ENCODE data around the gene FTO. TPM values are rescaled to one million over a fixed set of nuclear protein-coding genes. Genes with fewer than 3 reads are reported as not detected.

Gene FTO
- total RNA-seq, 1 experiment from 2014 or later = 73.6 TPM

DNA sequence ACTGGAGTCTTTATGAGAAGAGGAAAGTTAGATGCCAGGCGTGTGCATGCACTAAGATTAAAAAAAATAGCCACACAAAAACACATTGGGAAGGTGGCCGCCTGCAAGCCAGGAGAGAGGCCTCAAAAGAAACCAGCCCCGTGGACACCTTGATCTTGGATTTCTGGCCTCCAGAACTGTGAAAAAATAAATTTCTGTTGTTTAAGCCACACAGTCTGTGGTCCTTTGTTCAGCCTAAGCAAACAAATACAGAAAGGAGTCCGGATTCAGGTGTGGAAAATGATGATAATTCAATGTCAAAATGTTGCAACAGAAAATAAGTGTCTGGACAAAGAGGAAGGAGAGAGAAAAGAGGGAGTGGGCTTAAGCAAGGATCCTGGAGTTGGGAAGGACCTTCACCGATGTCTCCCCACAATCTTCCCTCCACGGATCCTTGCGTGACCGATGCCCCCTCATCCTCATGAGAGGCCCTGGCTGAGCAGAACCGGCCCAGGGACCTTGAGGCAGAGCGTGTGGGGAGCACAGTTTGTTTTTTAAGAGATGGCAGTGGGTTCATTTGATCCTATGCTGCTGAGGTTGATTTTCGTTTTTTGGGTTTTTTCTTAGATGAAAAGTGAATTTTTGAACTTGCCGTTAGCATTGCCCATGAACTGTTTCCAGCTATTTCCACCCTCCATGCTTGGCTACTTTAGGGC lies 449.4 kb downstream of the FTO start:
- no peak for DNase-seq (ENCODE audit: low spot score)

DNA sequence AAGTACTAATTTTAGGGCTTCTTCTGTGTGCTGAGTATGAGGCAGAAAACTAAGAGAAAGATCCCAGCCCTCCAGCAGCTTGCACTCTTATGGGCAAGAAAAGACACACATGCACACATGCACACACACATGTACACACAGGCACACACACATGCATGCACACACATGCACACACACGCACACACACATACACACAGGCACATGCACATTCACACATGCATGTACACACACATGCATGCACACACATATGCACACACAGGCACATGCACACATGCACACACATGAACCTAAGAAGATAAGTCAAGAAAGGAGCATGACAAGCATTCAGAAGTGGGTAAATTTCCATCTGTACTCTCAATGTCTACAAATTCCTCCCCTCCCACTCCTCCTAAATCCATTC lies 452.4 kb downstream of the FTO start:
- no peak for DNase-seq (ENCODE audit: low spot score)

DNA sequence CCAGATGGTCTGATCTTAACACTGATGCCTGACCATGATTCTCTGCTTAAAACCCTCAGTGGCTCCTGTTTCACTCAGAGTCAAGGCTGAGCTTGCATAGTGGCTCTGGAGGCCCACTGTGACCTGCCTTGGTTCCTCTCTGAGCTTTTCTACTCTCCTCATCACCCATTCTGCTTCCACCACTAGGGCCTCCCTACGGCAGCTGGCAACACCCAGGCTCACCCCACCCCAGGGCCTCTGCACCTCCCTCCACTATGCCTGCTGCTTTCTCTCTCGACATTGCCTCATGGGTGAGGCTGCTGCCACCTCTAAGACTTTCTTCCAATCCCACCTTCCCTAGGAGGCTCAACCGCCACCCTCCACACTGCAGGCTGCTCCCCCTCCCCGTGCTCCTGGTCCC lies 455.0 kb downstream of the FTO start:
- DNase-seq (ENCODE audit: low spot score) = no peak

DNA sequence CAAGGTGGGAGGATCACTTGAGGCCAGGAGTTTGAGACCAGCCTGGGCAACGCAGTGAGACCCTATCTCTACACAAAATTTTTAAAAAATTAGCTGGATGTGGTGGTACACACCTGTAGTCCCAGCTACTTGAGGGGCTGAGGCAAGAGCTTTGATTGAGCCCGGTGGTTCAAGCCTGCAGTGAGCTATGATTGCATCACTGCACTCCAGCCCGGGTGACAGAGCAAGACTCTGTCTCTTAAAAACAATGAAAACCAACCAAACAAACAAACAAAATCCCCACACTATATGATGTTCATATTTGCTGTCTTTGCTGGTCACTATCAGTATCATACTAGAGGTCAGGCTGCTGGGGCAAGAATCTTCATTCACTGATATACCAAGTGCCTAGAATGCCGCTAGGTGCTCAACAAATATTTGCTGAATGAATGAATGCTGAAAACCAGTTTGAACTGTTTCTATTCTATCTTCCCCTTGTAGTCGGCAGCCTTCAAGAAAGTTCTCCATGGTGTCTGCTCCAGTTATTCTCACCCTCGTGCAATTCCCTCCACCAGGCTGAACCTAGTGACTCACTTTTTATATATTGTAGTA lies 455.6 kb downstream of the FTO start:
- no peak for DNase-seq (ENCODE audit: low spot score)

DNA sequence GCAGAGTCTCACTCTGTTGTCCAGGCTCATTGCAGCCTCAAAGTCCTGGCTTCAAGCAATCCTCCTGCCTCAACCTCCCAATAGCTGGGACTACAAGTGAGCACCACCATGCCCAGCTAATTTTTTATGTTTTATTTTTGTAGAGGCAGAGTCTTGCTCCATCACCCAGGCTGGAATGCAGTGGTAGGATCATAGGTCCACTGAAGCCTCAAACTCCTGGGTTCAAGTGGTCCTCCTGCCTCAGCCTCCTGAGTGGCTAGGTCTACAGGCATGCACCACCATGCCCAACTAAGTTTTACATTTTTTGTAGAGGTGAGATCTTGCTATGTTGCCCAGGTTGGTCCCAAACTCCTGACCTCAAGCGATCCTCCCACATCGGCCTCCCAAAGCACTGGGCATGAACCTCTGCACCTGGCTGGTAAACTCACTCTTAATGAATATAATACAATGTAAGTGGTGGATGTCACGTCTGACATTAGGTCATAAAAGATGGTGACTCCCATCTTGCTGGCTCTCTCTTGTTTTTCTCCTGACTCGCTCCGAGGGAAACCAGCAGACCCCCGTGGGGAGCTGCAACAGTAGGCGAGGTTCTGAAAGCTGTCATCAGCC lies 456.4 kb downstream of the FTO start:
- DNase-seq (ENCODE audit: low spot score) = no peak

DNA sequence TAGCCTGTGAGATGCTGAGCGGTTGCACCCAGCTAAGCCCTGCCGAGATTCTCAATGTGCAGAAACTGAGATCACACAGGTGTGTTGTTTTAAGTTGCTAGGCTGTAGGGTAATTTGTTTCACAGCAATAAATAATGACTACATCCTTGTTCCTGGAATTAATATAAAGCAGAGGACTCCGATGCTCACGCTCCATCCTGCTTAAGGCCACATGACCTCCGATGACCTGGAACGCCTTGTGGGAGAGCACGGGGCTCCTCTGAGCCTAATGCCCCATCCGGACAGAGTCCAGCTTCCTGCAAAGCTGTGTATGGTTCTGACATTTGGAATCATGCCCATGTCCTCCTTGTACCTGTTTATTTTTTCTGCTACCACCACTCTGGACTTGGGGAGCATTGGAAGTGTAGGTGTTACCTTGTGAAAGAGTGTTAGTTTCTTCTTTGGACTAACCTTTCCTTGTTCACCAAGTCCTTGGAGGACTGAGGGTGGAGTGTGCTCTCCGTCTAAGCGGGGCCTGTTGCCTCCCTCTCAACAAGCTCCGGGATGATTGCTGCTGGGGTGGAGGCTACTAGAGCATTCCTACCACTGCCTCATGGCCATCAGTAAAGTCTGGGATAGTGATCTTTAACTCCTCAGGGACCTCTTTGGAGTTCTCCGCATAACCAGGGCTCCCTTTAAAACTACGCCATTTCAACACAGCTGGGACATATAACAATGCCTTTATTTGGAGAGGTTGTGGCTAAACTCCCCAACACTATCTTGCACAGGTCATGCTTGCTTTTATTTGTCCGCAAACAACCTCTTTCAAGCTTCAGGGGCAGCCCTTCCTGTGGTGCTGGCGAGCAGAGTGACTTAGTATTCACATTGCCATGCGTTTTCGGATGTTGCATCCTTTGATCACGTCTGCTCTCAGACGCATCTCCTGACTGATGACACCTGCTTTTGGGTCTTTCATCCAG lies 457.3 kb downstream of the FTO start:
- no peak for DNase-seq (ENCODE audit: low spot score)

DNA sequence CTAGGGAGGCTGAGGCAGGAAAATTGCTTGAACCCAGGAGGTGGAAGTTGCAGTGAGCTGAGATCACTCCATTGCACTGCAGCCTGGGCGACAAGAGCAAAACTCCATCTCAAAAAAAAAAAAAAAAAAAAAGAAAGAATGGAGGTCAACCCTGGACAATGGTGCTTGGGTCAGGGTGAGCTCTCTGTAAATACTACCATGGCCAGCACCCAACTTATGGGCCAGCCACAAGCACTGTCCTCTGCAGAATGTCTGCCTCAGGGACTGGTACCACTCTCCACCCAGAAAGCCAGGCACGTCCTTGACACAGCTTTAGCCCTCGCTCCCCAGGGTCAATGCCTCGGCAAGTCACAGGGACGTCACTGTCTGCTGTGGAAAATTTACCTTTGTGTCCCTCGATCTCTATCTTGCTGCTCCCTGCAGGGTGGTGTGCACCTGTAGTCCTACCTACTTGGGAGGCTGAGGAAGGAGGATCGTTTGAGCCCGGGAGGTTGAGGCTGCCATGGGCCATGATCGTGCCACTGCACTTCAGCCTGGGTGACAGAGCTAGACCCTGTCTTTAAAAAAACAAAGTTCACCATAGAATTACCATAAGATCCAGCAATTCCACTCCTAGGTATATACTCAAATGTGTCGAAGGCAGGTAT lies 459.4 kb downstream of the FTO start:
- no peak for DNase-seq (ENCODE audit: low spot score)

DNA sequence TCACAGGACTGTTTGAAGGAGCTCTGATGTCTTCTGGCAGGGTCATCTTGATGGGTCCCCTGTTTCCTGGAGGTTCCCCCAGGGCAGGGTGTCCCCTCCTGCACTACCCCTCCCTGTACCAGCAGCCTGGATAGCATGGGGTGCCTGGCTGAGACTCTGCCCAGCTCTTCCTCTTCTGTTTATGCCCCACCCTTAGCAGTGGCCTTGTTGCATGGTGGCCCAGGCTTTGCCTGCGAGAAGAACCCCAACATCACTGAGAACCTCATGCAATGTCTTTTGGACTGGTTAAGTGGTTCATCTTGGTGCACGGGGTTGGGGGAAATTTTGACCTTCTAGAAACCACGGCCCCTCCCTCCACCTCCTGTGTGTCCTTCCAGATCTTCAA lies 460.8 kb downstream of the FTO start:
- DNase-seq (ENCODE audit: low spot score) = no peak

DNA sequence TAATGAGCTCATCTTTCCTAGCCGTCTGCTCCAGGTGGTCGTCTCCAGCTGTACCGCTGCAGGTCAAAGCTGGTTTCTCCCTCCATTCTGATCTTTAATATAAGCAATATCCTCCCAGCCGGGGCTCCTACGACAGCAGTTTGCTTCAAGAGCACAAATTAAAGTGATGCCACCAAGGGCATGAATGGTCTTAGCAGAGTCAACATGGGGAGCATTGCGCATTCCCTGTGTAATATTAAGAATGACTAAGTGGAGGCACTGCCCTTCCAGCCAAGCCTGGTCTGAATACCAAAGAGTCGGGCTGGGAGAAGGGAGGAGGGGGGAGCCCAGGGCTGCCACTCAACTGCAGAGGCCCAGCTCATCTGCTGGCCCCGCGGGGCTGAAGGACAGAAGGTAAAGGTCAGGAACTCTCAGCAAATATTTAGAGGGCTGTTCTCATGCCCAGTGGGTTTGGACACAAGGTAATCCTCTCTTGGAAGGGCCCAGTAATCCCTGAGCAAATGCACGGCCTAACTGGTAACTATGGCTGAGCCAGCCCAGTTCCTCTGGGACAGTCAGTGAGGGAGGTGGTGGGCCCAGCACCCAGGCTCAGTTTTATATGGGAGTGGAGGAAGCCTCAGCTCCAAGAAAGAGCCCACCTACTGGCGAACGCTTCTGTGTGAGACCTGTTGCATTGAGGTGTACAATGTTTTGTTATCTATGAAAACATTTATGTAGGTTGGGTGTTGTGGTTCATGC lies 461.4 kb downstream of the FTO start:
- no peak for DNase-seq (ENCODE audit: low spot score)

DNA sequence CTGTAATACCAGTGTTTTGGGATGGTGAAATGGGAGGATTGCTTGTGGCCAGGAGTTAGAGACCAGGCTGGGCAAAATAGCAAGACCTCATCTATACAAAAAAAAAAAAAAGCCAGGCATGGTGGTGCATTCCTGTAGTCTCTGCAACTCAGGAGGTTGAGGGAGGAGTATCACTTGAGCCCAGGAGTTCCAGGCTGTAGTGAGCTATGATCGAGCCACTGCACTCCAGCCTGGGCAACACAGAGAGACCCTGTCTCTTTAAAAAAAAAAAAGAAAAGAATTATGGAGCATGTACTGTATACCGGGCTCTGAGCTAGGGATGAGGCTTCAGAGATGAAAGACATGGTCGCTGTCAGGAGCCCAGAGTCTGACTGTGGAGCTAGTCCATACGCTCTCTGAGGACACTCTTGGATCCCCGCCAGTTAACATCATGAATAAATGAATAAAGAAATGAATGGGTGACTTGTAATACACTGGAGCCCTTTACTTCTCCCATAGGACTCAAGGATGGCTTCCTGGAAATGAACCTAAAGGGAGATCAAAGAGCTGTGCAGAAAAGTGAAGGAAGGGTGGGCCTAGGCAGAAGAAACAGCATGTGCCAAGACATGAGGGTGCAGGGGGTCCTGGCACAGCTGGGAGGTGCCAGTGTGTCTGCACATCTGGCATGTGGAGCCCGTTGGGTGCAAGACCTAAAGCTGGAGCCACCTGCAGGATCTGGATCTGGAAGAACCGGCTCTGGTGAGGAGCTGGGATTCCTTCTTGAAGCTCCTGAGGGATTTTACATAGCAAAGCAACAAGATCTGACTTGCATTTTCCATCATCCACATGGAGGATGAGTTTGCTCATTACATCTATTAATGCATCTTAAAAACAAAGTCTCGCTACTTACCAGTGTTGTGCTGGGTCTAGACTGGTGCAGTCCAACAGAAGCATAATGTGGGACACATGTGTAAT lies 462.2 kb downstream of the FTO start:
- no peak for DNase-seq (ENCODE audit: low spot score)

DNA sequence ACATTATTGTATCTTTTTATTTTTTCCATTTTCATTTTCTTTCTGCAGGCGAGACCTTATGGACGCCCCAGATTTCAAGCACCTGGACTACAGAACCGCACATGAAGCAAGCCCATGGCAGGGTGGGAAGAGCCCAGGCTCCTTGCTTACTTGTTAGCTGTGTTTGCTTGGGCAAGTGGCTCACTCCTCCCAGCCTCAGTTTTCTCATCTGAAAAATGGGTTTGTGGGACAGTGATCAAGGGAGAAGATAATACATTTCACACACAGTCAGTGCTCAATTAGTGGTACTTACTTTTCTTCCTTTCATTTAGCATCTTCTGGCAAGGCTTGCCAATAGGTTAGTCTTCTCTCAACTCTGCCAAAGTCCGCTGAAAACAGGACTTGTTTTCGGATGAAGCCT lies 465.2 kb downstream of the FTO start:
- DNase-seq (ENCODE audit: low spot score) = no peak

DNA sequence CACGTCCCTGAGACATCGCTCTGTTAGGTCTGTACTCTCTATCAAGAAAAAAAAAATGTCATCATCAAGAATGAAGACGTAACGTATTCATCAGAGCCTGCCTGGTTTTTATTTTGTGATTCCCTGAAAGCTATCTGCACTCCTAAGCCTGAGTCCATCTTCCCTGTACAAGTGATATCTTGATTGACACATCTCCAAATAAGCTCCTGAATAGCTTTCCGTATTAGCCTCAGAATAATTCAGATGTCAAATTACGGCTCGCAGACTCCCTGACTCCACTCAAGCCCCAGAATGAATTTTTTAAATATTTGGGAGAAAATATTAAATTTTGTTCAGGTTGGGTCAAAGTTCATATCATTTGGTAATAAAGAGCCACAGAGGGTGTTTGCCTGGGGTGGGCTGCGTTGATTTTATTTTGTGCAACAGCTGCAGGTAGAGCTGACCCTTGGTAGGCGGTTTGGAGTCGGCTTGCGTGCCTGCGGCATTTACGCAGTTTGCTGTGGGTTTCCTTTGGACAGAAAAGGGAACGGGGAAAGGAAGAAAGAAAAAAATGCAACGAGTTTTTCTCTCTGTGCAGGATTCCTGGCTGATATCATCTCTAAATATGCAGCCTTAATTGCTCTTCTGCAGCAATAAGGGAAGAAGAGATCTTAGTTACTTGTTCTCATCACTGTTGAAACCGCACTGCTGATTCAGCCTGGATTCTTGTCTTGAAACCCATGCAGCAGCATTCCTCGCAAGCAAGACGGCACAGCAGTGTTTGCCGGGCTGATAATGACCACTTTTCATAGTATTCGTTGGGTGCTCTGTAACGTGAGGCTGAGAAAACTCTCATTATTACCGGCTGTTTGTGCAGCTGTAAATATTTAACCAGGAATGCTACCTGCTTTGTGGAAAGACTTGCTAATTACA lies 467.9 kb downstream of the FTO start:
- no peak for DNase-seq (ENCODE audit: low spot score)

DNA sequence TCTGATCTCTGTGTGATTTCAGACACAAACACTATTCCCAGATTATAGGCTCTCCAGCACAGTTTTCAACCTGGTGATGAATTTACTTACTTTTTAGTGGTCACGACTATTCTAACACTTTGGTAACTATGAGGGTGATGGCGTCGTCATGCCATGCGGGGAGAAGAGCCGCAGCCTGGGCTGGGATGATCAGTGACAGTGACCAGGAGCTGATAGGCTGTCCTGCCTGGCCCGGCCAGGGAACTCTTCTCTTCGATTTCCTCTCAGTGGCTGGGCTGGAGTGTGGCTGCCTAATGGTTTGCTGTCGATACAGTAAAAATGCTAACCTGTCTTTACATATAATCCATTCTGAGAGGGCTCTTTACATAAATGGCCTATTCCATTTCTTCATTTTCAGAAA lies 469.5 kb downstream of the FTO start:
- DNase-seq (ENCODE audit: low spot score) = no peak

DNA sequence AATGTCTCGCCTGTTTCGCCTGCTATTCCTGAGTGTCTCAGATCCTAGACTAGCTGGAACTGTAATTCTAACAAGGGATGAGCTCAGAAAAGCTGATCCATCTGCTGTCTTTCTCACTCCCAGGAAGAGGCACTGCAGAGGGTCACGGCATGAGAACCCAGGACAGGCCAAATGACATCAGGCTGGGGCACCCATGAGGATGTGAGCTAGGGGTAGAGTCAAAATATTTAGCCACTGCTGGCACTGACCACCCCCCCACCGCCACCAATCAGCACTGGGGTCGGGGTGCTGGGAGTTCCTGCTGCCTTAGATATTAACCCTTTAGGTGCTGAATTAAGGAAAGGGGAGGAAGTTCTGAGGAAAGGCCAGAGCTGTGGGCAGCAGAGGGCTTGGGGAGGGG lies 470.2 kb downstream of the FTO start:
- DNase-seq (ENCODE audit: low spot score) = no peak

DNA sequence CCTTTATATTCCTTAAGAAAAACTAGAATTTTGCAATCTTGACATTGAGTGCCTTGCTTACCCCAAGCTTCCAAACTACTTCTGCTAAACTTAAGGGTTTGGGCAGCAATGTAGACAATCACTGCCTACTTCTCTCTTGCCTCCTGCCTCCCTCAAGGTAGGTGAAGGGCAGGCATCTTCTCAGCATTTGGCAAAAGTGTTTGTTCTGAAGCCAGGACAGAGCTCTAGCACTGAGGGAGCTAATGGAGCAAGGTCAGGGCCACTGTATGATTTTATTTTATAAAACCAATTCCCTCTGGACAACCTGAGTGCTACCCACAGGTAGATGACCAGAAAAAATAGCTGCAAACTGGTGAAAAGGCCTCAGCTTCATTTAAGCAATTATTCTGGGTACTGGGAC lies 470.8 kb downstream of the FTO start:
- no peak for DNase-seq (ENCODE audit: low spot score)

DNA sequence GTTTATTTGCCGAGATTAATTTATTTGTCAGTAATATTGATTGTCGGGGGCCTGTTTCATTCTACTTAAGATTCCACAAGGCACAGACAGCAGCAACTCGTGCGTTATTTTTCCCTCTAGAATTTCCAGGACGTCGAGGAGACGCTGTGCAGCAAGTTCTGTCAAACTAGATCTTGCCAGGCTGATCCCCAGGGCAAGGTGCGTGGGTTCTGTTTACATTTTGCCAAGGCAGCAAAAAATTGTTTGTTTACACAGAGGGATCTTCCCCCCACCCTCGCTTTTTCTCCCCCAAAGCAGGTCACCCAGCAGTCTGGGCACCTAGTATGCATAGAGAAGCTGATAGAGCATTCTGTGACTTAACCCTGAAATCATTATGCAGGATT lies 471.2 kb downstream of the FTO start:
- DNase-seq (ENCODE audit: low spot score) = no peak

DNA sequence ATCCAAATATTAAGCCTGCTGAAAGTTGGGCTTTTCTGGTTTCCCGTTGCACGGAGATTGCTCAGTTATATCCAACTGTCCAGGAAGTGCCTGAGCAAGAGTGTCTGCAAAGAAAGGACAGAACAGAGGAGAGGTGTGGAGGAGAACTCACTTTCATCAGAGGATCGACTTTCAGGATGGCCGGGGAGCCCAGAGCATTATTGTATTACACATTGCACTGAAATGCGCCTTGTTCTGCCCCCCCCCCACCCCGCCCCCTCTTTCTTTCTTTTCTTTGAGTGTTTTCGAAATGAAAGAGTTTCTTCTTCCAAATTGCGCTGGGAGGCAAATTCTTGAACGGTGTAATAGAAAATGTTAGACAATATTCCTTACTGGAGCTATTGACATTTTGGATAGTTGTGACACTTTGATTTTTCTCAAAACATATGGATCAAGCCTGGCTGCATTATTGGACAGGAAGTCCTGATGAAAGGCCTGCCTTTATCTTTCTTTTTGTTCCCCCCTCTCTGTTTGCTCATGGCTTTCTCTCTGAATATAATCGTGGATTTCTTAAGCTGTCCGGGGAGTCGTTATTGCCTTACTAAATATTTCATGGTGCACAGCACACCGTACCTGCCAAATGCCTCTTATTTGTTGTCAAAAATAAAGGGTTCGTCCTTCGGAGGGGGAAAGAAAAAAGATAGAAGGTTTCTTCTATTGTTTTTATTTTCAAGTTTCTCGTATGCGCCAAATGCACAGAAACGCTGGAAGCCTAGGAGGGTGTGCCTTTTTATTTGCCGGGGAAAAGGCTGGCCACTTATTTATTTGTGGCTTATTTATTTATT lies 471.8 kb downstream of the FTO start:
- no peak for DNase-seq (ENCODE audit: low spot score)

DNA sequence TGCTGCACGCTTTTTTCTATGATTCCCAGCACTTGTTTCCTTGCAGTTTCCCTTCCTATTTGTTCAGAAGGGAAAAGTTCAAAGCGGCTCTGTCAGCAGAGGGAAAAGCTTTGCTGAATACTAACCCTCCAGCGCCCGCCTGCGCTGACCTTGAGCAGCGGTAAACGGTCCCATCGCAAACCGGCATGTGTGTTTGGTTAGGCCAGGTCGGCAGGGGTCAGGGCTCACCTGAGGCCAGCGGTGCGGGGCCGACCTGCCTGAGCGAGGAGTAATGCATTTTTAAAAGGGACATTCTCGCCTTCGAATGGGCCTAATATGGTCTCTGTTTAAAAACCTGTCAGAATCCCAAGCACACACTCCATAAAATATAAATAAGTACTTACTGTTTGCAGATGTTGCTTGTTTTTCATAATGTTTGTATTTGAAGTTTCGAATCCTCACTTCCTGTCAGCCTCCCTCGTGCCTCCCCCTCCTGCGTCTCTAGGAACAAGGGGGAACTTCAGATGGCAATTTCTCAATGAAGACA lies 472.5 kb downstream of the FTO start:
- no peak for DNase-seq (ENCODE audit: low spot score)

Data from H4 (cell line).